Measurements from ENCODE around the gene TRAFD1. TPM values are rescaled to one million over a fixed set of nuclear protein-coding genes. Genes with fewer than 3 reads are reported as not detected.
A peak's percentile ranks its signal among the peaks of the same experiment; 100 is the strongest.

The TRAFD1 gene
- total RNA-seq, 2 donors from 2014 or later = 22.8 to 37.2 TPM

- TF ChIP-seq, protein P1, sequence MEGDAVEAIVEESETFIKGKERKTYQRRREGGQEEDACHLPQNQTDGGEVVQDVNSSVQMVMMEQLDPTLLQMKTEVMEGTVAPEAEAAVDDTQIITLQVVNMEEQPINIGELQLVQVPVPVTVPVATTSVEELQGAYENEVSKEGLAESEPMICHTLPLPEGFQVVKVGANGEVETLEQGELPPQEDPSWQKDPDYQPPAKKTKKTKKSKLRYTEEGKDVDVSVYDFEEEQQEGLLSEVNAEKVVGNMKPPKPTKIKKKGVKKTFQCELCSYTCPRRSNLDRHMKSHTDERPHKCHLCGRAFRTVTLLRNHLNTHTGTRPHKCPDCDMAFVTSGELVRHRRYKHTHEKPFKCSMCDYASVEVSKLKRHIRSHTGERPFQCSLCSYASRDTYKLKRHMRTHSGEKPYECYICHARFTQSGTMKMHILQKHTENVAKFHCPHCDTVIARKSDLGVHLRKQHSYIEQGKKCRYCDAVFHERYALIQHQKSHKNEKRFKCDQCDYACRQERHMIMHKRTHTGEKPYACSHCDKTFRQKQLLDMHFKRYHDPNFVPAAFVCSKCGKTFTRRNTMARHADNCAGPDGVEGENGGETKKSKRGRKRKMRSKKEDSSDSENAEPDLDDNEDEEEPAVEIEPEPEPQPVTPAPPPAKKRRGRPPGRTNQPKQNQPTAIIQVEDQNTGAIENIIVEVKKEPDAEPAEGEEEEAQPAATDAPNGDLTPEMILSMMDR (IDR thresholded peaks at IDR 0.05) = no peak
- Histone ChIP-seq H3K9me3 (no peaks in the 10 kb centered on the region), H3K27me3 (no peaks in the 10 kb centered on the region), H3K9ac (ENCODE audit: low read depth in 2 of 2, low read length in 2 of 2) (no peak overlapping the region), H3K4me1 (no peaks in the 10 kb centered on the region), H3K36me3 (peaks cover 14% of the 10 kb centered on the region), H3K4me3 (no peak overlapping the region), H3K27ac (no peak overlapping the region)
- no peak for DNase-seq
- intact Hi-C loops (cut with DNase I) = no loop called here
These were observed 62.9 kb downstream of the TRAFD1 start for GRCh38 chr12:112188130-112188830.

DNA sequence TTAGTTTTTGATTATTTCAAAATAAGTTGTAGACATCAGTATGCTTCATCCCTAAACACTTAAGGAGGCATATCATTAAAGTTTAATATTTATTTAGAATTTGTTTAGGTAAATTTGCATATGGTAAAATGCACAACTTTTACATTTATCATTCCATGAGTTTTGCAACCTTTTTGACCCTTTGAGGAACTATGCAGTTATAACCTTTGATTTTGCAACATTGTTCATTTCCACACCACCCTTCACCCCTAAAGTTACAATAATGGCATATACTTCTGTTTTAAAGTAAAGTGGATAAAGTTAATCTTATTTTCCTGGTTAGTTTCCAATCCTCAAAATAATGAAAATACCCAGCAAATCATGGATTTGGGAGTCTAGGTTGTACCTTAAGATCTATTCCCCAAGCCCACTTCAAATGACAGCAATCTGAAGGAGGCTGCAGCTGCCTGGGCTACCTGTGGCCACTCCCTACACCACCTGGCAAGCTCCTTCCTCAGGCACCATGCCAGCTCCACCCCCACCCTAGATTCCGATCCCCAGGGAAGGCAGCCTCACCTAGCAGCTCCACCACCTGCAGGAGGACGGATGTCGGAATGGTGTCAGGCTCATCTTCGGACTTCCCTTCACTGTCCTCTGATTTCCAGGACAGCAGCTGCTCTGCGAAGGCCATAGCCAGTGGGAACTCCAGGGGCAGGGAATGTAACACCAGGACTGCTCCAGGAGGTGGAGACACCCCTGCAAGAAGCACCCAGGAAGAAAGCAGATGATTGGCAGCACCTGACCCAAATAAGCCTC lies 65.1 kb downstream of the TRAFD1 start:
- Histone ChIP-seq H3K27ac (no peak overlapping the region), H3K27me3 (no peaks in the 10 kb centered on the region), H3K9ac (ENCODE audit: low read depth in 2 of 2, low read length in 2 of 2) (no peak overlapping the region), H3K9me3 (no peaks in the 10 kb centered on the region), H3K4me3 (no peak overlapping the region), H3K4me1 (no peaks in the 10 kb centered on the region), H3K36me3 (peaks cover 8% of the 10 kb centered on the region)
- TF ChIP-seq, protein P1 (IDR thresholded peaks at IDR 0.05) = no peak
- intact Hi-C loops (cut with DNase I) = no loop called here
- peak; percentile 77 for DNase-seq

- no peaks in the 10 kb centered on the region for H3K27me3 ChIP-seq
- intact Hi-C loops (cut with DNase I) = no loop called here
- H3K36me3 ChIP-seq = peaks cover 8% of the 10 kb centered on the region
- TF ChIP-seq, protein P1 (IDR thresholded peaks at IDR 0.05) = no peak
- no peak overlapping the region for H3K4me3 ChIP-seq
- no peaks in the 10 kb centered on the region for H3K9me3 ChIP-seq
- DNase-seq = no peak
- no peaks in the 10 kb centered on the region for H3K4me1 ChIP-seq
- H3K9ac ChIP-seq (ENCODE audit: low read depth in 2 of 2, low read length in 2 of 2) = no peak overlapping the region
- no peak overlapping the region for H3K27ac ChIP-seq
These were observed 65.8 kb downstream of the TRAFD1 start for GRCh38 chr12:112191201-112191600.

- TF ChIP-seq, protein P1 (IDR thresholded peaks at IDR 0.05) = no peak
- intact Hi-C loops (cut with DNase I) = no loop called here
- Histone ChIP-seq H3K27me3 (no peaks in the 10 kb centered on the region), H3K36me3 (peaks cover 8% of the 10 kb centered on the region), H3K4me3 (no peak overlapping the region), H3K4me1 (no peaks in the 10 kb centered on the region), H3K9ac (ENCODE audit: low read depth in 2 of 2, low read length in 2 of 2) (no peak overlapping the region), H3K9me3 (no peaks in the 10 kb centered on the region), H3K27ac (no peak overlapping the region)
- no peak for DNase-seq
These were observed 66.5 kb downstream of the TRAFD1 start for GRCh38 chr12:112191840-112192321.

- H3K9ac ChIP-seq (ENCODE audit: low read depth in 2 of 2, low read length in 2 of 2) = no peak overlapping the region
- H3K27ac ChIP-seq = no peak overlapping the region
- no peaks in the 10 kb centered on the region for H3K9me3 ChIP-seq
- intact Hi-C loops (cut with DNase I) = no loop called here
- peaks cover 8% of the 10 kb centered on the region for H3K36me3 ChIP-seq
- no peaks in the 10 kb centered on the region for H3K27me3 ChIP-seq
- H3K4me3 ChIP-seq = no peak overlapping the region
- no peak for DNase-seq
- H3K4me1 ChIP-seq = no peaks in the 10 kb centered on the region
- TF ChIP-seq, protein P1 (IDR thresholded peaks at IDR 0.05) = no peak
These were observed 67.1 kb downstream of the TRAFD1 start for GRCh38 chr12:112192475-112192874.

Measured in colonic mucosa (tissue), 4 donors.